ENCODE data around the gene PRXL2B.

The PRXL2B gene

GRCh38 chr1:2635361-2636010, 48.9 kb downstream of the PRXL2B start:
- no peak for DNase-seq (ENCODE audit: low read depth in 1 of 2, low spot score in 1 of 2)
- TF ChIP-seq, protein P1, sequence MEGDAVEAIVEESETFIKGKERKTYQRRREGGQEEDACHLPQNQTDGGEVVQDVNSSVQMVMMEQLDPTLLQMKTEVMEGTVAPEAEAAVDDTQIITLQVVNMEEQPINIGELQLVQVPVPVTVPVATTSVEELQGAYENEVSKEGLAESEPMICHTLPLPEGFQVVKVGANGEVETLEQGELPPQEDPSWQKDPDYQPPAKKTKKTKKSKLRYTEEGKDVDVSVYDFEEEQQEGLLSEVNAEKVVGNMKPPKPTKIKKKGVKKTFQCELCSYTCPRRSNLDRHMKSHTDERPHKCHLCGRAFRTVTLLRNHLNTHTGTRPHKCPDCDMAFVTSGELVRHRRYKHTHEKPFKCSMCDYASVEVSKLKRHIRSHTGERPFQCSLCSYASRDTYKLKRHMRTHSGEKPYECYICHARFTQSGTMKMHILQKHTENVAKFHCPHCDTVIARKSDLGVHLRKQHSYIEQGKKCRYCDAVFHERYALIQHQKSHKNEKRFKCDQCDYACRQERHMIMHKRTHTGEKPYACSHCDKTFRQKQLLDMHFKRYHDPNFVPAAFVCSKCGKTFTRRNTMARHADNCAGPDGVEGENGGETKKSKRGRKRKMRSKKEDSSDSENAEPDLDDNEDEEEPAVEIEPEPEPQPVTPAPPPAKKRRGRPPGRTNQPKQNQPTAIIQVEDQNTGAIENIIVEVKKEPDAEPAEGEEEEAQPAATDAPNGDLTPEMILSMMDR (IDR thresholded peaks at IDR 0.05; ENCODE audit: insufficient read depth, low read length), result no peak
- TF ChIP-seq GABPA (IDR thresholded peaks at IDR 0.05; ENCODE audit: low read depth), result no peak
- TF ChIP-seq REST (IDR thresholded peaks at IDR 0.05; ENCODE audit: insufficient replicate concordance, low read depth), result no peak
- no peak for TF ChIP-seq SPI1 (IDR thresholded peaks at IDR 0.05; ENCODE audit: borderline replicate concordance, low read depth)
- no peak for TF ChIP-seq POLR2AphosphoS5 (IDR thresholded peaks at IDR 0.05; ENCODE audit: low read depth)
- Histone ChIP-seq H3K27ac (replicated peaks) (no peak overlapping the region), H3K4me3 (replicated peaks; ENCODE audit: insufficient read depth, low read length) (no peak overlapping the region), H3K27me3 (ENCODE audit: insufficient read depth, poor library complexity, severe bottlenecking) (no peaks in the 10 kb centered on the region)

- Histone ChIP-seq H3K27ac (replicated peaks) (no peak overlapping the region), H3K27me3 (ENCODE audit: insufficient read depth, poor library complexity, severe bottlenecking) (no peaks in the 10 kb centered on the region), H3K4me3 (replicated peaks; ENCODE audit: insufficient read depth, low read length) (no peak overlapping the region)
- no peak for DNase-seq (ENCODE audit: low read depth in 1 of 2, low spot score in 1 of 2)
- TF ChIP-seq POLR2AphosphoS5 (IDR thresholded peaks at IDR 0.05; ENCODE audit: low read depth) (no peak), GABPA (IDR thresholded peaks at IDR 0.05; ENCODE audit: low read depth) (no peak), SPI1 (IDR thresholded peaks at IDR 0.05; ENCODE audit: borderline replicate concordance, low read depth) (no peak), REST (IDR thresholded peaks at IDR 0.05; ENCODE audit: insufficient replicate concordance, low read depth) (no peak)
- TF ChIP-seq, protein P1 (IDR thresholded peaks at IDR 0.05; ENCODE audit: insufficient read depth, low read length), result no peak
Measured at GRCh38 chr1:2636733-2637132, 50.2 kb downstream of the PRXL2B start.

- Histone ChIP-seq H3K4me3 (replicated peaks; ENCODE audit: insufficient read depth, low read length) (no peak overlapping the region), H3K27ac (replicated peaks) (no peak overlapping the region), H3K27me3 (ENCODE audit: insufficient read depth, poor library complexity, severe bottlenecking) (no peaks in the 10 kb centered on the region)
- no peak for DNase-seq (ENCODE audit: low read depth in 1 of 2, low spot score in 1 of 2)
- TF ChIP-seq SPI1 (IDR thresholded peaks at IDR 0.05; ENCODE audit: borderline replicate concordance, low read depth) (no peak), GABPA (IDR thresholded peaks at IDR 0.05; ENCODE audit: low read depth) (no peak), REST (IDR thresholded peaks at IDR 0.05; ENCODE audit: insufficient replicate concordance, low read depth) (no peak), POLR2AphosphoS5 (IDR thresholded peaks at IDR 0.05; ENCODE audit: low read depth) (no peak)
- TF ChIP-seq, protein P1 (IDR thresholded peaks at IDR 0.05; ENCODE audit: insufficient read depth, low read length), result no peak
Measured at GRCh38 chr1:2637442-2638145, 51.0 kb downstream of the PRXL2B start.
